A549 (cell line): ENCODE data around the gene BABAM2. TPM values are rescaled to one million over a fixed set of nuclear protein-coding genes. Genes with fewer than 3 reads are reported as not detected.

Experiments used
- ATAC-seq, 2 experiments: fragments of 200-7000 bp in 1 of 2; fragments of >200 bp in 1 of 2; cut with Nextera tagmentation in 1 of 2; cut with Tn5 transposase in 1 of 2; 3 replicates each; pipeline versions ENCODE4 v1.8.0 to v1.9.1; 2018 to 2020; ENCODE audit warnings: mild to moderate bottlenecking in 1 of 2, moderate library complexity in 1 of 2
- CTCF ChIA-PET: fragments of 300-600 bp; sonication (Branson Sonifier 250); formaldehyde crosslinking; extraction: SDS; loops from one replicate; lab custom pipeline; 2021; ENCODE audit warnings: antibody characterized with exemption, inconsistent platforms; lab: Yijun Ruan, JAX
- POLR2A ChIA-PET: fragments of 350-600 bp; formaldehyde crosslinking; extraction: SDS; loops from one replicate; lab custom pipeline; 2021; ENCODE audit warnings: antibody characterized with exemption, inconsistent platforms; lab: Yijun Ruan, JAX
- DNase-seq, 2 experiments: peaks; one replicate each; pipeline versions ENCODE4 v3.0.0 to v3.0.0-alpha.2; 2011 to 2016; ENCODE audit warnings: low read depth in 1 of 2, low spot score in 1 of 2
- FAIRE-seq: peaks from 2 replicates; lab custom pipeline; 2011; peaks lifted over from hg19 to GRCh38; lab: Jason Lieb, UNC
- H3K27ac ChIP-seq, 2 experiments: fragments of >200 bp; sonication (Bioruptor Twin); formaldehyde crosslinking; 3 replicates each; pipeline ENCODE4 v1.5.1; 2016 to 2017
- H3K4me1 ChIP-seq: fragments of >200 bp; sonication (Bioruptor Twin); formaldehyde crosslinking; 3 replicates; pipeline ENCODE4 v1.6.1; 2016
- H3K4me2 ChIP-seq: fragments of >200 bp; sonication (Bioruptor Twin); formaldehyde crosslinking; 3 replicates; pipeline ENCODE4 v1.6.1; 2016
- H3K4me3 ChIP-seq: fragments of >200 bp; sonication (Bioruptor Twin); formaldehyde crosslinking; 3 replicates; pipeline ENCODE4 v1.5.1; 2016
- H3K9me3 ChIP-seq: fragments of >200 bp; sonication (Bioruptor Twin); formaldehyde crosslinking; 3 replicates; pipeline ENCODE4 v1.6.1; 2016
- BHLHE40 ChIP-seq: IDR thresholded peaks from 2 replicates; pipeline ENCODE4 v1.6.1; 2012; ENCODE audit warnings: low read depth, low read length, inconsistent platforms
- CBX2 ChIP-seq: fragments of 200-600 bp; sonication (generic); IDR thresholded peaks from 2 replicates; pipeline ENCODE4 v1.6.1; 2016; ENCODE audit warnings: low read depth, mild to moderate bottlenecking, borderline replicate concordance
- EHF ChIP-seq: fragments of 250-450 bp; sonication (Bioruptor Pico); IDR thresholded peaks from 2 replicates; pipeline ENCODE4 v1.5.0; 2020; ENCODE audit warnings: mild to moderate bottlenecking
- FOSL2 ChIP-seq, 2 experiments: fragments of 450-650 bp in 1 of 2; fragments of >200 bp in 1 of 2; sonication (Bioruptor Twin) in 1 of 2; formaldehyde crosslinking; IDR thresholded peaks; 2 replicates each; pipeline versions ENCODE4 v1.5.0 to v1.6.1; 2016 to 2020; ENCODE audit warnings: mild to moderate bottlenecking in 1 of 2, moderate library complexity in 1 of 2
- FOXS1 ChIP-seq: fragments of 250-450 bp; sonication (Bioruptor Pico); IDR thresholded peaks from 2 replicates; pipeline ENCODE4 v1.5.0; 2020; ENCODE audit warnings: mild to moderate bottlenecking, moderate library complexity
- HMGXB4 ChIP-seq: fragments of 250-450 bp; sonication (Bioruptor Pico); IDR thresholded peaks from 2 replicates; pipeline ENCODE4 v1.5.0; 2021; ENCODE audit warnings: mild to moderate bottlenecking, moderate library complexity, borderline replicate concordance
- JUN ChIP-seq, 2 experiments: fragments of >200 bp; sonication (Bioruptor Twin); formaldehyde crosslinking; IDR thresholded peaks; 2 replicates in 1 of 2; 3 replicates in 1 of 2; pipeline ENCODE4 v1.6.1; 2016 to 2017
- JUNB ChIP-seq: fragments of >200 bp; sonication (Bioruptor Twin); formaldehyde crosslinking; IDR thresholded peaks from 2 replicates; pipeline ENCODE4 v1.6.1; 2016
- KDM1A ChIP-seq: fragments of 200-600 bp; sonication (generic); IDR thresholded peaks from 2 replicates; pipeline ENCODE4 v1.6.1; 2016; ENCODE audit warnings: low read depth, mild to moderate bottlenecking
- MAFK ChIP-seq: fragments of 450-650 bp; IDR thresholded peaks from 2 replicates; pipeline ENCODE4 v1.6.1; 2014; ENCODE audit not compliant: partially characterized antibody
- NPAS2 ChIP-seq: fragments of 250-450 bp; sonication (Bioruptor Pico); IDR thresholded peaks from 2 replicates; pipeline ENCODE4 v1.8.0; 2022; ENCODE audit warnings: mild to moderate bottlenecking, moderate library complexity, borderline replicate concordance
- NR3C1 ChIP-seq: fragments of >200 bp; sonication (Bioruptor Twin); formaldehyde crosslinking; IDR thresholded peaks from 3 replicates; pipeline ENCODE4 v1.6.1; 2017
- PBX3 ChIP-seq: IDR thresholded peaks from 2 replicates; pipeline ENCODE4 v1.6.1; 2012
- POLR2A ChIP-seq: IDR thresholded peaks from 2 replicates; pipeline ENCODE4 v1.6.1; 2012; ENCODE audit warnings: mild to moderate bottlenecking, low read length
- POLR2AphosphoS2 ChIP-seq: conservative IDR thresholded peaks from 2 replicates; pipeline ENCODE4 v1.6.1; 2012; ENCODE audit warnings: low read length, improper control_type of control experiment, inconsistent platforms
- RAD21 ChIP-seq, 2 experiments: fragments of >200 bp in 1 of 2; sonication (Bioruptor Twin) in 1 of 2; formaldehyde crosslinking in 1 of 2; IDR thresholded peaks in 1 of 2; conservative IDR thresholded peaks in 1 of 2; 2 replicates in 1 of 2; 3 replicates in 1 of 2; pipeline ENCODE4 v1.6.1; 2012 to 2018; ENCODE audit warnings: inconsistent platforms in 1 of 2
- REST ChIP-seq: fragments of 200-600 bp; sonication (generic); IDR thresholded peaks from 2 replicates; pipeline ENCODE4 v1.6.1; 2016; ENCODE audit warnings: antibody characterized with exemption, mild to moderate bottlenecking, moderate library complexity
- RNF2 ChIP-seq: fragments of 200-600 bp; sonication (generic); IDR thresholded peaks from 2 replicates; pipeline ENCODE4 v1.6.1; 2016; ENCODE audit warnings: low read depth, mild to moderate bottlenecking, antibody characterized with exemption, moderate library complexity, borderline replicate concordance
- SMC3 ChIP-seq: fragments of >200 bp; sonication (Bioruptor Twin); formaldehyde crosslinking; IDR thresholded peaks from 3 replicates; pipeline ENCODE4 v1.6.1; 2018; ENCODE audit warnings: inconsistent platforms
- TP53 ChIP-seq: fragments of 250-450 bp; sonication (Bioruptor Pico); IDR thresholded peaks from 2 replicates; pipeline ENCODE4 v1.5.0; 2021; ENCODE audit warnings: mild to moderate bottlenecking, moderate library complexity
- ZNF302 ChIP-seq: fragments of 250-450 bp; sonication (Bioruptor Pico); IDR thresholded peaks from 2 replicates; pipeline ENCODE4 v1.9.0; 2021; ENCODE audit warnings: inconsistent platforms, mild to moderate bottlenecking, moderate library complexity
- WGBS: methylation state at CpG from one replicate; pipeline ENCODE4 v1.1.6; 2017; ENCODE audit errors: missing lambda C conversion rate; 5-methylcytosine and 5-hydroxymethylcytosine counted together
- polyA plus RNA-seq, 4 experiments: library from polyadenylated mRNA; depleted of rRNA in 3 of 4; stranded (reverse); fragments of >200 nt; fragmentation: RNase III in 1 of 4; extraction: RNeasy Plus Mini Kit Qiagen cat#74134 plus additional on column Dnase treatment in 1 of 4; gene quantifications; 2 replicates in 3 of 4; 3 replicates in 1 of 4; pipeline ENCODE4 v1.2.3, GENCODE V29; 2011 to 2017
- TF ChIP-seq, protein P1 (sequence below): fragments of >200 bp; sonication (Bioruptor Twin); formaldehyde crosslinking; IDR thresholded peaks from 3 replicates; pipeline ENCODE4 v1.5.1; 2016
- TF ChIP-seq, protein P2 (sequence below): fragments of 450-650 bp; IDR thresholded peaks from 2 replicates; pipeline ENCODE4 v1.6.1; 2014; ENCODE audit warnings: antibody characterized with exemption

BABAM2 gene
- polyA plus RNA-seq, 2 of the 4 experiments (the other 2 are of a cell fraction) = 53.7 to 78.4 TPM

GRCh38 chr2:27962006-27962405 is 71.5 kb downstream of the BABAM2 start:
- DNase-seq (no peak), FAIRE-seq (no peak), ATAC-seq (no peak)
- H3K4me1 ChIP-seq = peaks cover 66% of the 10 kb centered on the region
- H3K4me3 ChIP-seq = no peak overlapping the region
- H3K4me2 ChIP-seq = peak overlapping the region; percentile 80
- ChIA-PET POLR2A (interaction anchor here (0.5 to 1.6 kb wide), 3 partner anchors 16 to 431 kb away, joined by 3 to 5 read pairs (median 4); partner anchors contain the start of gene FOSL2), CTCF (interaction anchor here (1.5 kb wide), 1 partner anchor 25 kb away, joined by 5 read pairs; no protein-coding TSS in a partner anchor)
- 59% methylated on average over 2 of the region's 2 CpGs for WGBS
- no peak for TF ChIP-seq FOXS1
- TF ChIP-seq NR3C1 = no peak
- no peak for TF ChIP-seq SMC3
- 0 out of 2 replicates have a peak, but pooled peaks have one; percentile 27 for TF ChIP-seq FOSL2 (IDR thresholded peaks at IDR 0.05)
- TF ChIP-seq FOSL2 (CRISPR knock-in tag; IDR thresholded peaks at IDR 0.05) = peak; percentile 21; the same call in 1 of the 2 replicates
- 0 out of 5 replicates have a peak, but pooled peaks of 1 of the 2 experiments have one; percentile 25 for TF ChIP-seq JUN (IDR thresholded peaks at IDR 0.05)
- TF ChIP-seq EHF = no peak
- no peak for TF ChIP-seq PBX3
- TF ChIP-seq RAD21 (conservative IDR thresholded peaks at IDR 0.05 in 1 of 2, IDR thresholded peaks at IDR 0.05 in 1 of 2) = 0 out of 5 replicates have a peak, but pooled peaks of 1 of the 2 experiments have one; percentile 3
- TF ChIP-seq, protein P1, sequence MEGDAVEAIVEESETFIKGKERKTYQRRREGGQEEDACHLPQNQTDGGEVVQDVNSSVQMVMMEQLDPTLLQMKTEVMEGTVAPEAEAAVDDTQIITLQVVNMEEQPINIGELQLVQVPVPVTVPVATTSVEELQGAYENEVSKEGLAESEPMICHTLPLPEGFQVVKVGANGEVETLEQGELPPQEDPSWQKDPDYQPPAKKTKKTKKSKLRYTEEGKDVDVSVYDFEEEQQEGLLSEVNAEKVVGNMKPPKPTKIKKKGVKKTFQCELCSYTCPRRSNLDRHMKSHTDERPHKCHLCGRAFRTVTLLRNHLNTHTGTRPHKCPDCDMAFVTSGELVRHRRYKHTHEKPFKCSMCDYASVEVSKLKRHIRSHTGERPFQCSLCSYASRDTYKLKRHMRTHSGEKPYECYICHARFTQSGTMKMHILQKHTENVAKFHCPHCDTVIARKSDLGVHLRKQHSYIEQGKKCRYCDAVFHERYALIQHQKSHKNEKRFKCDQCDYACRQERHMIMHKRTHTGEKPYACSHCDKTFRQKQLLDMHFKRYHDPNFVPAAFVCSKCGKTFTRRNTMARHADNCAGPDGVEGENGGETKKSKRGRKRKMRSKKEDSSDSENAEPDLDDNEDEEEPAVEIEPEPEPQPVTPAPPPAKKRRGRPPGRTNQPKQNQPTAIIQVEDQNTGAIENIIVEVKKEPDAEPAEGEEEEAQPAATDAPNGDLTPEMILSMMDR = no peak
- TF ChIP-seq NPAS2 = no peak
- TF ChIP-seq JUNB = peak; percentile 34; the same call in 1 of the 2 replicates
- no peak for TF ChIP-seq KDM1A
- TF ChIP-seq POLR2A = no peak
- peaks cover 17% of the 10 kb centered on the region; the same call in 1 of the 3 replicates for H3K9me3 ChIP-seq
- H3K27ac ChIP-seq = peak overlapping the region; percentile 80 to 93

DNA sequence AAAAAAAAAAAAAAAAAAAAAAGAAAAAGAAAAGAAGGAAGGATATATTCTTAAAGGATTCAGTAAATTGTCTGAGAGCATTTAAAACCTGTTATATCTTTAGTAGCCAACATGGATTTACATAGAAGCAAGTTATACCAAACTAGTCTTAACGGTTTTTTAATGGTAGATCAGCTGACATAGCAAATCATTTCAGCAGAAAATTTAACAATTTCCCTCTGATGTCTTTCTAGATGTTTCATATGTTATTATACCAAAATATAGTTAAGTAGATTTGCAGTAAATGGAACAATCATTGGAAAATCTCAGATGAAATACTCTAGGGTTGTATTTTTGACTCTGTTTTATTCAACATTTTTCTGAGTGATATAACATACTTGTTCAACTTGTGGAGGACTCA is 72.9 kb downstream of the BABAM2 start:
- ATAC-seq (no peak), DNase-seq (no peak), FAIRE-seq (no peak)
- ChIA-PET CTCF (interaction anchor here (1.2 to 2.5 kb wide), 2 partner anchors 209 to 240 kb away, joined by 3 to 6 read pairs; no protein-coding TSS in a partner anchor), POLR2A (interaction anchor here (1.6 kb wide), 1 partner anchor 429 kb away, joined by 5 read pairs; the partner anchor contains the start of gene FOSL2)
- H3K4me2 ChIP-seq = no peak overlapping the region
- peaks cover 51% of the 10 kb centered on the region for H3K4me1 ChIP-seq
- no peak overlapping the region for H3K4me3 ChIP-seq
- H3K27ac ChIP-seq = peak overlapping the region in 1 of 2 experiments; percentile 77; a peak in 3 of 6 replicates
- 86% methylated on average over 1 of the region's 1 CpG for WGBS
- peaks cover 32% of the 10 kb centered on the region for H3K9me3 ChIP-seq
- peak; percentile 53 for TF ChIP-seq MAFK
- no peak for TF ChIP-seq HMGXB4 (CRISPR knock-in tag)
- no peak for TF ChIP-seq POLR2AphosphoS2

- TF ChIP-seq REST (no peak), JUN (IDR thresholded peaks at IDR 0.05) (no peak), ZNF302 (CRISPR knock-in tag) (no peak), CBX2 (no peak), BHLHE40 (no peak), RNF2 (no peak), POLR2A (no peak), FOXS1 (no peak), NPAS2 (no peak), TP53 (CRISPR knock-in tag) (no peak)
- TF ChIP-seq, protein P2, sequence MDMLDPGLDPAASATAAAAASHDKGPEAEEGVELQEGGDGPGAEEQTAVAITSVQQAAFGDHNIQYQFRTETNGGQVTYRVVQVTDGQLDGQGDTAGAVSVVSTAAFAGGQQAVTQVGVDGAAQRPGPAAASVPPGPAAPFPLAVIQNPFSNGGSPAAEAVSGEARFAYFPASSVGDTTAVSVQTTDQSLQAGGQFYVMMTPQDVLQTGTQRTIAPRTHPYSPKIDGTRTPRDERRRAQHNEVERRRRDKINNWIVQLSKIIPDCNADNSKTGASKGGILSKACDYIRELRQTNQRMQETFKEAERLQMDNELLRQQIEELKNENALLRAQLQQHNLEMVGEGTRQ = no peak
- CTCF ChIA-PET = interaction anchor here (1.2 to 2.5 kb wide), 2 partner anchors 210 to 241 kb away, joined by 3 to 6 read pairs; no protein-coding TSS in a partner anchor
- no peak for ATAC-seq
- DNase-seq = no peak
- Histone ChIP-seq H3K4me3 (no peak overlapping the region), H3K27ac (peak overlapping the region in 1 of 2 experiments; percentile 8; a peak in 2 of 6 replicates), H3K9me3 (peaks cover 38% of the 10 kb centered on the region), H3K4me2 (no peak overlapping the region), H3K4me1 (peaks cover 45% of the 10 kb centered on the region)
- WGBS = 95% methylated on average over 3 of the region's 3 CpGs
- POLR2A ChIA-PET = no interaction called here
- FAIRE-seq = no peak
These were observed 73.5 kb downstream of the BABAM2 start for GRCh38 chr2:27964067-27964466.
